ENCODE data around the gene THAP4. TPM values are rescaled to one million over a fixed set of nuclear protein-coding genes. Genes with fewer than 3 reads are reported as not detected.

Gene THAP4
- total and polyA plus RNA-seq, 2 of the 13 experiments (the other 11 are each of a cell fraction or from before 2014, with no cell fraction given) = 59.7 to 75.7 TPM

- TF ChIP-seq, protein P1, sequence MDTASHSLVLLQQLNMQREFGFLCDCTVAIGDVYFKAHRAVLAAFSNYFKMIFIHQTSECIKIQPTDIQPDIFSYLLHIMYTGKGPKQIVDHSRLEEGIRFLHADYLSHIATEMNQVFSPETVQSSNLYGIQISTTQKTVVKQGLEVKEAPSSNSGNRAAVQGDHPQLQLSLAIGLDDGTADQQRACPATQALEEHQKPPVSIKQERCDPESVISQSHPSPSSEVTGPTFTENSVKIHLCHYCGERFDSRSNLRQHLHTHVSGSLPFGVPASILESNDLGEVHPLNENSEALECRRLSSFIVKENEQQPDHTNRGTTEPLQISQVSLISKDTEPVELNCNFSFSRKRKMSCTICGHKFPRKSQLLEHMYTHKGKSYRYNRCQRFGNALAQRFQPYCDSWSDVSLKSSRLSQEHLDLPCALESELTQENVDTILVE (CRISPR knock-in tag; IDR thresholded peaks at IDR 0.05) = no peak
- TF ChIP-seq SNRNP70 (IDR thresholded peaks at IDR 0.05; ENCODE audit: low read depth, low read length) = no peak
- TF ChIP-seq BHLHE40 (IDR thresholded peaks at IDR 0.05; ENCODE audit: low read length) = 0 out of 2 replicates have a peak, but pooled peaks have one; percentile 6
- no peak for TF ChIP-seq ZBTB44 (CRISPR knock-in tag; IDR thresholded peaks at IDR 0.05)
- no peak for TF ChIP-seq TP53 (CRISPR knock-in tag; conservative IDR thresholded peaks at IDR 0.05)
- TF ChIP-seq, protein P2, sequence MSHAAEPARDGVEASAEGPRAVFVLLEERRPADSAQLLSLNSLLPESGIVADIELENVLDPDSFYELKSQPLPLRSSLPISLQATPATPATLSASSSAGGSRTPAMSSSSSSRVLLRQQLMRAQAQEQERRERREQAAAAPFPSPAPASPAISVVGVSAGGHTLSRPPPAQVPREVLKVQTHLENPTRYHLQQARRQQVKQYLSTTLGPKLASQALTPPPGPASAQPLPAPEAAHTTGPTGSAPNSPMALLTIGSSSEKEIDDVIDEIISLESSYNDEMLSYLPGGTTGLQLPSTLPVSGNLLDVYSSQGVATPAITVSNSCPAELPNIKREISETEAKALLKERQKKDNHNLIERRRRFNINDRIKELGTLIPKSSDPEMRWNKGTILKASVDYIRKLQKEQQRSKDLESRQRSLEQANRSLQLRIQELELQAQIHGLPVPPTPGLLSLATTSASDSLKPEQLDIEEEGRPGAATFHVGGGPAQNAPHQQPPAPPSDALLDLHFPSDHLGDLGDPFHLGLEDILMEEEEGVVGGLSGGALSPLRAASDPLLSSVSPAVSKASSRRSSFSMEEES (CRISPR knock-in tag; IDR thresholded peaks at IDR 0.05) = no peak; the same call in 1 of the 2 replicates
- no peak for TF ChIP-seq ARID3A (IDR thresholded peaks at IDR 0.05; ENCODE audit: low read depth, low read length)
- TF ChIP-seq KAT8 (CRISPR knock-in tag; IDR thresholded peaks at IDR 0.05) = no peak
- TF ChIP-seq YY1 (IDR thresholded peaks at IDR 0.05; ENCODE audit: insufficient read depth, insufficient replicate concordance, low read depth, low read length) = no peak
- peak; percentile 87; the same call in 1 of the 2 replicates for TF ChIP-seq ATAD3A (CRISPR knock-in tag; IDR thresholded peaks at IDR 0.05)
- TF ChIP-seq ZNF232 (CRISPR knock-in tag; IDR thresholded peaks at IDR 0.05; ENCODE audit: borderline replicate concordance) = 0 out of 2 replicates have a peak, but pooled peaks have one; percentile 58
- peak; percentile 72 for TF ChIP-seq ZNF12 (CRISPR knock-in tag; IDR thresholded peaks at IDR 0.05)
- TF ChIP-seq ZNF205 (CRISPR knock-in tag; IDR thresholded peaks at IDR 0.05) = no peak
- TF ChIP-seq ZFY (CRISPR knock-in tag; IDR thresholded peaks at IDR 0.05) = peak; percentile 47
- peak in 1 of 2 experiments; percentile 43; a peak in 1 of 4 replicates for TF ChIP-seq KLF16 (CRISPR knock-in tag; IDR thresholded peaks at IDR 0.05)
- peak; percentile 78 for TF ChIP-seq PHF21A (CRISPR knock-in tag; IDR thresholded peaks at IDR 0.05)
- TF ChIP-seq ELF1 (CRISPR knock-in tag; IDR thresholded peaks at IDR 0.05) = no peak; the same call in 1 of the 2 replicates
- no peak for TF ChIP-seq ZNF720 (CRISPR knock-in tag; IDR thresholded peaks at IDR 0.05)
- peak; percentile 64; the same call in 1 of the 2 replicates for TF ChIP-seq ZNF280D (CRISPR knock-in tag; IDR thresholded peaks at IDR 0.05)
- TF ChIP-seq, protein P3, sequence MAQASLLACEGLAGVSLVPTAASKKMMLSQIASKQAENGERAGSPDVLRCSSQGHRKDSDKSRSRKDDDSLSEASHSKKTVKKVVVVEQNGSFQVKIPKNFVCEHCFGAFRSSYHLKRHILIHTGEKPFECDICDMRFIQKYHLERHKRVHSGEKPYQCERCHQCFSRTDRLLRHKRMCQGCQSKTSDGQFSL (CRISPR knock-in tag; IDR thresholded peaks at IDR 0.05) = 0 out of 2 replicates have a peak, but pooled peaks have one; percentile 26
Measured at GRCh38 chr2:241636182-241637017, 558 bp downstream of the THAP4 start (continued).
